ENCODE results near the gene PTBP1.

- TF ChIP-seq SMC3 (conservative IDR thresholded peaks at IDR 0.05; ENCODE audit: poor library complexity), result no peak
- TF ChIP-seq RAD21 (conservative IDR thresholded peaks at IDR 0.05), result no peak
- no peak for TF ChIP-seq CTCF (IDR thresholded peaks at IDR 0.05; ENCODE audit: poor library complexity, severe bottlenecking)
- no peak for TF ChIP-seq REST (IDR thresholded peaks at IDR 0.05; ENCODE audit: borderline replicate concordance)
Observed at GRCh38 chr19:807627-808422, 10.6 kb downstream of the PTBP1 start.
